Neural progenitor cell (in vitro differentiated cells): ENCODE measurements around the gene GNG10. TPM values are rescaled to one million over a fixed set of nuclear protein-coding genes. Genes with fewer than 3 reads are reported as not detected.

Experiments used
- DNase-seq: peaks from one replicate; pipeline ENCODE4 v3.0.0-alpha.2; 2016; ENCODE audit warnings: low spot score
- H2AFZ ChIP-seq: fragments of 200-600 bp; sonication (generic); replicated peaks from 2 replicates; pipeline ENCODE4 v1.6.1; 2016; ENCODE audit warnings: antibody characterized with exemption
- H3F3A ChIP-seq: fragments of 200-600 bp; sonication (generic); 2 replicates; pipeline ENCODE4 v1.6.1; 2016; ENCODE audit warnings: antibody characterized with exemption, low read depth
- H3K27ac ChIP-seq: fragments of 200-600 bp; sonication (generic); 2 replicates; pipeline ENCODE4 v1.5.1; 2016; ENCODE audit warnings: mild to moderate bottlenecking
- H3K27me3 ChIP-seq: fragments of 200-600 bp; sonication (generic); 2 replicates; pipeline ENCODE4 v1.6.1; 2016; ENCODE audit warnings: mild to moderate bottlenecking, moderate library complexity
- H3K36me3 ChIP-seq: fragments of 200-600 bp; sonication (generic); 2 replicates; pipeline ENCODE4 v1.5.1; 2016
- H3K4me1 ChIP-seq: fragments of 200-600 bp; sonication (generic); 2 replicates; pipeline ENCODE4 v1.6.1; 2016; ENCODE audit warnings: mixed run types
- H3K4me2 ChIP-seq: fragments of 200-600 bp; sonication (generic); 2 replicates; pipeline ENCODE4 v1.6.1; 2016
- H3K4me3 ChIP-seq: fragments of 200-600 bp; sonication (generic); 2 replicates; pipeline ENCODE4 v1.5.1; 2016
- H3K79me2 ChIP-seq: fragments of 200-600 bp; sonication (generic); 2 replicates; pipeline ENCODE4 v1.6.1; 2016; ENCODE audit warnings: low read depth
- H3K9ac ChIP-seq: fragments of 200-600 bp; sonication (generic); 2 replicates; pipeline ENCODE4 v1.6.1; 2016
- H3K9me3 ChIP-seq: fragments of 200-600 bp; sonication (generic); 2 replicates; pipeline ENCODE4 v1.5.1; 2016; ENCODE audit warnings: low read depth
- H4K20me1 ChIP-seq: fragments of 200-600 bp; sonication (generic); 2 replicates; pipeline ENCODE4 v1.6.1; 2016; ENCODE audit warnings: low read depth
- H3K27ac Mint-ChIP-seq: 3 replicates; pipeline ENCODE4 v1.8.0; 2021; ENCODE audit warnings: mixed read lengths
- H3K27me3 Mint-ChIP-seq: 2 replicates; pipeline ENCODE4 v1.8.0; 2022; ENCODE audit warnings: low read depth, mild to moderate bottlenecking, inconsistent platforms, moderate library complexity, mixed read lengths; ENCODE audit not compliant: insufficient read depth
- H3K36me3 Mint-ChIP-seq: 3 replicates; pipeline ENCODE4 v1.8.0; 2021; ENCODE audit warnings: mixed read lengths
- H3K4me1 Mint-ChIP-seq: 3 replicates; pipeline ENCODE4 v1.8.0; 2021; ENCODE audit warnings: mixed read lengths
- H3K4me3 Mint-ChIP-seq: 3 replicates; pipeline ENCODE4 v1.8.0; 2021; ENCODE audit warnings: mild to moderate bottlenecking, moderate library complexity, mixed read lengths
- H3K9me3 Mint-ChIP-seq: 3 replicates; pipeline ENCODE4 v1.8.0; 2020; ENCODE audit warnings: mixed read lengths
- CTCF ChIP-seq: fragments of 200-600 bp; sonication (generic); IDR thresholded peaks from 2 replicates; pipeline ENCODE4 v1.5.1; 2017; ENCODE audit warnings: antibody characterized with exemption, mild to moderate bottlenecking
- EZH2 ChIP-seq: fragments of 200-600 bp; sonication (generic); IDR thresholded peaks from 2 replicates; pipeline ENCODE4 v1.6.1; 2017; ENCODE audit warnings: antibody characterized with exemption, mild to moderate bottlenecking, moderate library complexity
- EZH2phosphoT487 ChIP-seq: fragments of 200-600 bp; sonication (generic); IDR thresholded peaks from 2 replicates; pipeline ENCODE4 v1.6.1; 2017; ENCODE audit warnings: antibody characterized with exemption
- total RNA-seq: library from RNA; depleted of rRNA; stranded (reverse); fragments of >200 nt; gene quantifications from 2 replicates; pipeline ENCODE4 v1.2.3, GENCODE V29; 2015; ENCODE audit warnings: low replicate concordance

The GNG10 gene
- total RNA-seq, 1 donor from 2014 or later, result 128 TPM

DNA sequence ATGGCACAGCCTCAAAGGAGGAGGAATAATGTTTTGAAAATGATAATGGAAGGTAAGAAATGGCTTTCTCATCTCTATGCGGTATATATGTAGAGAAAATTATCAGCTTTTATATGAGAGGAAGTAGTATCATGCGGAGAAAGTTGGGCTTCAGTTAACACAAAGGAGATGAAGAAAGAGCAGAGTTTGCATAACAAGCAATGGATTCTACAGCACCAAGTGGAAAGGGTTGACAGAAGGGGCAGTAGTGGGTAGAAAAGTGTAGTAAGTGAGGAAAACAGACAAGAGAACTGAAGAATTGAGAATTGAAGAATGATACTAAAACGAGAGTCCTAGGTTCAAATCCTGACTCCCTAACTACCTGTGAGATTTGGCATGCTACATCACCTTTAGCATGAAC is 51.0 kb downstream of the GNG10 start:
- Histone ChIP-seq H3K27ac (no peak overlapping the region), H3K27me3 (no peaks in the 10 kb centered on the region), H4K20me1 (no peaks in the 10 kb centered on the region), H3K4me1 (no peaks in the 10 kb centered on the region), H3K4me3 (no peak overlapping the region), H3K79me2 (no peaks in the 10 kb centered on the region), H3F3A (no peaks in the 10 kb centered on the region), H3K9ac (no peak overlapping the region), H3K36me3 (no peaks in the 10 kb centered on the region), H3K9me3 (no peaks in the 10 kb centered on the region), H3K4me2 (no peak overlapping the region), H2AFZ (no peak overlapping the region)
- no peaks in the 10 kb centered on the region for H3K4me1 Mint-ChIP-seq
- no peaks in the 10 kb centered on the region for H3K36me3 Mint-ChIP-seq
- no peak for DNase-seq
- H3K27ac Mint-ChIP-seq, result no peak overlapping the region
- H3K9me3 Mint-ChIP-seq, result no peaks in the 10 kb centered on the region
- no peak overlapping the region for H3K4me3 Mint-ChIP-seq
- no peaks in the 10 kb centered on the region for H3K27me3 Mint-ChIP-seq
- TF ChIP-seq EZH2 (no peak), CTCF (no peak), EZH2phosphoT487 (no peak)

GRCh38 chr9:111715471-111715870 is 54.1 kb downstream of the GNG10 start:
- no peaks in the 10 kb centered on the region for H3K4me1 Mint-ChIP-seq
- Histone ChIP-seq H3K4me1 (no peaks in the 10 kb centered on the region), H3K27ac (no peak overlapping the region), H2AFZ (no peak overlapping the region), H3K9me3 (no peaks in the 10 kb centered on the region), H4K20me1 (no peaks in the 10 kb centered on the region), H3K79me2 (no peaks in the 10 kb centered on the region), H3F3A (no peaks in the 10 kb centered on the region), H3K36me3 (no peaks in the 10 kb centered on the region), H3K4me2 (no peak overlapping the region), H3K9ac (no peak overlapping the region), H3K4me3 (no peak overlapping the region), H3K27me3 (no peaks in the 10 kb centered on the region)
- no peak for TF ChIP-seq EZH2
- H3K36me3 Mint-ChIP-seq, result no peaks in the 10 kb centered on the region
- no peak overlapping the region for H3K4me3 Mint-ChIP-seq
- H3K9me3 Mint-ChIP-seq, result no peaks in the 10 kb centered on the region
- no peak for DNase-seq
- no peak overlapping the region for H3K27ac Mint-ChIP-seq
- no peaks in the 10 kb centered on the region for H3K27me3 Mint-ChIP-seq

DNA sequence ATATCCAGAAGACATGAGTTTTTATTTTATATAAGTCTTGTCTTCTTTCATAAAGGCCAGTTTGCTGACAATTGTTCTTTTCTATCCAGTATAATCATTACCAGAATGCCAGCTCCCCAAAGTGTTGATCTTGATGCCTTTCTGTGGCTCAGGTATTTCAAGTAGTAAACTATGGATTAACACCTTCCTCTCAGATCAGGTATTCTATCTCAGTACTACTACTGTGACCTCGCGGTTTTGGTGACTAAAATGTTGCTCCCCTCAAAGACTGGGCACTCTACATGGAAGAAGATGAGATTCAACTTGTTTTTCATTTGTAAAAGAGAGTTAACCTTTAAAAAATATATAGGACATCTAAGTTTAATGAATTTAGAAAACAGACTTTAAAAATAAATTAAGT is 58.1 kb downstream of the GNG10 start:
- Histone ChIP-seq H2AFZ (no peak overlapping the region), H3K4me1 (no peaks in the 10 kb centered on the region)
- DNase-seq, result no peak

More for the DNA sequence above, 58.1 kb downstream of the GNG10 start:
- no peak overlapping the region for H3K27ac ChIP-seq
- H3K27me3 Mint-ChIP-seq, result no peaks in the 10 kb centered on the region
- no peaks in the 10 kb centered on the region for H3K9me3 Mint-ChIP-seq
- no peaks in the 10 kb centered on the region for H4K20me1 ChIP-seq
- no peaks in the 10 kb centered on the region for H3F3A ChIP-seq
- no peak overlapping the region for H3K4me3 Mint-ChIP-seq
- no peak overlapping the region for H3K4me2 ChIP-seq
- no peaks in the 10 kb centered on the region for H3K27me3 ChIP-seq
- no peak overlapping the region for H3K9ac ChIP-seq
- no peaks in the 10 kb centered on the region for H3K9me3 ChIP-seq
- H3K4me1 Mint-ChIP-seq, result no peaks in the 10 kb centered on the region
- no peaks in the 10 kb centered on the region for H3K36me3 Mint-ChIP-seq
- TF ChIP-seq EZH2 (no peak), CTCF (no peak), EZH2phosphoT487 (no peak)
- no peaks in the 10 kb centered on the region for H3K36me3 ChIP-seq
- no peaks in the 10 kb centered on the region for H3K79me2 ChIP-seq
- no peak overlapping the region for H3K27ac Mint-ChIP-seq
- no peak overlapping the region for H3K4me3 ChIP-seq

Other genes with a start within 250 kb of the GNG10 start
- 46.3 and 59.2 TPM in 2 replicates for gene ECPAS, start 177.2 kb upstream of the GNG10 start, total RNA-seq
- gene ZNF483, start 136.4 kb upstream of the GNG10 start, total RNA-seq, result 26.9 and 30.7 TPM in 2 replicates
- 88.7 and 124 TPM in 2 replicates for gene PTGR1, start 62.0 kb upstream of the GNG10 start, total RNA-seq
- 7.7 and 10.1 TPM in 2 replicates for gene DNAJC25, start 30.3 kb upstream of the GNG10 start, total RNA-seq
- not detected in 2 replicates for gene SHOC1, start 133.3 kb downstream of the GNG10 start, total RNA-seq
- gene UGCG, start 235.2 kb downstream of the GNG10 start, total RNA-seq, result 32.3 and 48.1 TPM in 2 replicates